Left ventricle myocardium inferior (tissue), 1 donor: Measurements from ENCODE around the gene ATXN7L3. TPM values are rescaled to one million over a fixed set of nuclear protein-coding genes. Genes with fewer than 3 reads are reported as not detected.

ENCODE experiments used
- DNase-seq: peaks from one replicate; pipeline ENCODE4 v3.0.0-alpha.2; 2020
- H3K27ac ChIP-seq: fragments of 200-600 bp; replicated peaks from 2 replicates; pipeline ENCODE4 v1.8.0; 2021
- H3K27me3 ChIP-seq: fragments of 200-600 bp; 2 replicates; pipeline ENCODE4 v1.8.0; 2021; ENCODE audit warnings: low read depth
- H3K36me3 ChIP-seq: fragments of 200-600 bp; 2 replicates; pipeline ENCODE4 v1.8.0; 2021
- H3K4me1 ChIP-seq: fragments of 200-600 bp; 2 replicates; pipeline ENCODE4 v1.8.0; 2021
- H3K4me3 ChIP-seq: fragments of 200-600 bp; 2 replicates; pipeline ENCODE4 v1.8.0; 2021; ENCODE audit warnings: mild to moderate bottlenecking, moderate library complexity
- H3K9me3 ChIP-seq: fragments of 200-600 bp; replicated peaks from 2 replicates; pipeline ENCODE4 v1.8.0; 2021
- CTCF ChIP-seq: fragments of 200-600 bp; IDR thresholded peaks from 2 replicates; pipeline ENCODE4 v1.8.0; 2021; ENCODE audit warnings: antibody characterized with exemption, mild to moderate bottlenecking, borderline replicate concordance
- intact Hi-C: fragments of 100-400 bp; cut with micrococcal nuclease; formaldehyde crosslinking; loops from one replicate; pipeline ENCODE4 v1.11.0; 2022
- total RNA-seq: library from RNA; stranded (reverse); fragmentation: NEBNext Ultra II Directional; extraction: Animal tissue kit (Norgen Biotek cat#: 25700); gene quantifications from one replicate; pipeline ENCODE4 v1.2.1, GENCODE V29; 2021
- donor health status: DM: no; HTN: yes; CAD: no; lungs with severe emphysema.

Gene ATXN7L3
- total RNA-seq, 1 donor from 2014 or later: 28.7 TPM

- H3K9me3 ChIP-seq: no peaks in the 10 kb centered on the region
- no peak for TF ChIP-seq CTCF
- peaks cover 49% of the 10 kb centered on the region for H3K4me1 ChIP-seq
- H3K27ac ChIP-seq: no peak overlapping the region
- DNase-seq: no peak
- no peak overlapping the region for H3K4me3 ChIP-seq
- H3K27me3 ChIP-seq: no peaks in the 10 kb centered on the region
- H3K36me3 ChIP-seq: peaks cover 69% of the 10 kb centered on the region
- intact Hi-C loops: loop anchor here (5.0 kb wide), 1 partner anchor 118 kb away; no protein-coding TSS in a partner anchor
Observed at GRCh38 chr17:44214230-44214494, 14.5 kb upstream of the ATXN7L3 start.

GRCh38 chr17:44213403-44214229 lies 13.9 kb upstream of the ATXN7L3 start:
- Histone ChIP-seq H3K4me1 (peaks cover 49% of the 10 kb centered on the region), H3K27ac (no peak overlapping the region)
- intact Hi-C loops: loop anchor here (5.0 kb wide), 1 partner anchor 119 kb away; no protein-coding TSS in a partner anchor

GRCh38 chr17:44212507-44213402 lies 13.1 kb upstream of the ATXN7L3 start:
- H3K27ac ChIP-seq: no peak overlapping the region
- TF ChIP-seq CTCF: no peak
- H3K4me3 ChIP-seq: no peak overlapping the region
- no peak for DNase-seq
- H3K4me1 ChIP-seq: peaks cover 43% of the 10 kb centered on the region
- intact Hi-C loops: loop anchor here (5.0 kb wide), 1 partner anchor 120 kb away; no protein-coding TSS in a partner anchor
- peaks cover 83% of the 10 kb centered on the region for H3K36me3 ChIP-seq
- no peaks in the 10 kb centered on the region for H3K27me3 ChIP-seq
- no peaks in the 10 kb centered on the region for H3K9me3 ChIP-seq

More at GRCh38 chr17:44213403-44214229, 13.9 kb upstream of the ATXN7L3 start:
- no peak for DNase-seq
- H3K36me3 ChIP-seq: peaks cover 75% of the 10 kb centered on the region
- H3K9me3 ChIP-seq: no peaks in the 10 kb centered on the region
- no peak for TF ChIP-seq CTCF
- no peaks in the 10 kb centered on the region for H3K27me3 ChIP-seq
- no peak overlapping the region for H3K4me3 ChIP-seq

DNA sequence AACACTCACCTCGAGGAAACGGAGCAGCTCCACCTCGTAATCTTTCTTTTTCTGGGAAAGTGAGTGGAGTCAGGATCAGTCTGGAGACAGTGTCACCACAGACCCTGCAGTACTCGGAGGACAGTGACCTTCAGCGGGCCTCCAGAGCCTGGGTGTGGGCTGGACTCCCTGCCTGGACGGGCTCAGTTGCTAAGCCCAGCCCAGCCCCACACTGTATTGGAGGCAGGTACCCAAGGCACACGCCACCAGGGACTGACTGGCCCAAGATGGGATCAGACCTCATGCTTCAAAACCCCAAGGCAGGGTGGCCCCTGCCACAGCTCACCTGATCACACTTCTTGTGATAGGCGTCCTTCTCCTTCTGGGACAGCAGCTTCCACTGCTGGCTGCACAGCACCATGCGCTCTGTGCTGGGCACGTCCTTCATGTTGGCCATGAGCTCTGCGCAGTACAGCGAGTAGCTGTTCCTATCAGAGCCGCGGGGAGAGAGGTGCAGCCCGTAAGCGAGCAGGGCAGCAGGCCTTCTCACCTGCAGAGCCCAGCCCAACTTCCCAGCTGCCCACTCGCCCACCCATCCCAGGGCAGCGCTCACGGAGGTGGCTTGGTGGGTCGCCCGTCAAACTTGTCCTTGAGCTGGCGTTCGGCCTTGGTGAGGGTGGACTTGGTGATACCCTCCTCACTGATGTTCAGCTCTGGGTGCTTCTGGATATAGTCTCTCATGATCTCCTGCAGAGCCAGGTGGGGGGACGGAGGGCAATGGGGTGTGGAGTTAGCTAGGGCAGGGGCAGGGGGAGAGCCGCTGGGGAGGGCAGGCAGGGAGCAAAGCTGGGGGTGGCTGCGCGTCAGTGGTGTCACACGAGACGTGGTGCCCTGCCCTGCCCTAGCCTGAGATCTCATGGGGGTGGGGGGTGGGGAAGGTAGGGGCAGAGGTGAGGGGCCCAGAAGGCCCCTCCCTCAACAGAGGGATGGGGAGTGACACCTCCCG lies 11.9 kb upstream of the ATXN7L3 start:
- H3K27me3 ChIP-seq: no peaks in the 10 kb centered on the region
- H3K4me1 ChIP-seq: peaks cover 31% of the 10 kb centered on the region
- H3K4me3 ChIP-seq: no peak overlapping the region
- no peak for TF ChIP-seq CTCF
- no peak overlapping the region for H3K27ac ChIP-seq
- H3K9me3 ChIP-seq: no peaks in the 10 kb centered on the region
- no peak for DNase-seq
- intact Hi-C loops: loop anchor here (5.0 kb wide), 1 partner anchor 121 kb away; no protein-coding TSS in a partner anchor
- peaks cover 87% of the 10 kb centered on the region for H3K36me3 ChIP-seq
